ENCODE results near the gene SEPTIN11.
"Not testable (repeated sequence)": the region's sequence is repeated elsewhere in the genome, so short reads cannot be mapped to it uniquely, and the experiment has no call there.

Gene SEPTIN11

DNA sequence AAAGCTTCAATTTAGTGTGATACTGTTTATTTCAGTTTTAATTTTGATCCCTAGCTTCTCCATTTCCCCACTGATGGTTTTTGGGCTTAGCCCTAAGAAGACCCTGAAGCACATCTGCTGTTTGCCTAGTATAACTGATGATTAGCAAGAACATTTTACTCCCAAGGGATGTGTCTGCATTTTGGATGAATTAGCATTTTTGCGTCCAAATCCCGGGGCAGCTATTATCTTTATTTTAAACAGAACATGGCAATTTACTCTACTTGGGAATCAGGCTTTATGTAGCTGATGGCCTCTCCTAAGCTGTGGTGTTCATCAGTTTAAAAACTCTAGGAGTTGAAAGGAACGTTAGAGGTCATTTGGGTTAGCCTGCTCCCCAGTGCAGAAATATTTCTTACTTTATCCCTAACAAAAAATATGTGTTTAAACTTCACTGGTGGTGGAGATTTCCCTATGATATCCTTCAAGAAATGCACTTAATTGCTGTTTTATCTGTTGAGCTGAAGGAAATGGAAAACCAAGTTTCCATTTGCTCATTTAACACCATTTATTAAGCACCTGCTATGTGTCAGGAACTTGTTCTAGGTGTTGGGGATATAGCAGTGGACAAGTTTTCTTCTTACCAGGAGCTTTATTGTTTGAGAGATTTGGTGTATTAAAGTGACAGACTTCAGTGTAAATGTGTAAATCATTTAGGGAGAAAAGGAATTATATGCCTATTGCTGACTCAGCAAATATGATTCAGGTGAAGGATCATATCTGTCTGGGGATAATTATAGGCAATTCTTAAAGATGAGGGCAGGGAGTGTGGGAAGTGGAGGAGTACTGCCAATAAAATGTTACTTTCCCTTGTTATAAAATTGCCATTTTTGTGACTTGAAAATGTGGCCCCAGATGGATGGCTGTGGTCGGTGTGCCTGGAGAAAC, 3.4 kb downstream of the SEPTIN11 start:
- DNase-seq, result no peak

DNA sequence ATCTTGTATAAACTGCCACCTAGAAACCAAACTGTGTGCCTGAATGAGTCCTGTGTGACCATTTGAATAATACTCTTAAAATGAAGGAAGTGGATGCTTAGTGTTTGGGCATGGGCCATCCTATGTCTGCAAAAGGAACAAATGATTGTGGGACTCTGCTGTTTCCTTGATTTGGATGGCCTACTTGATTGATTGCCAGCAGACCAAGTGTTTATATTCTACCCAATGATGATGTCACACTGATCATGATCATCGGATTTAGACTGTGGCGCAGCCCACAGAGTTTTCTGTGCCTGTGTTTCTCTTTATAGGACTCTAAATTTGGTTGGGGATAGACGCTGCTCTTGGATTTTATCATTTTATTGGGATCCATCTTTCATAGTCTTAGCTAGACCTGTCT, 4.4 kb downstream of the SEPTIN11 start:
- DNase-seq, result no peak

DNA sequence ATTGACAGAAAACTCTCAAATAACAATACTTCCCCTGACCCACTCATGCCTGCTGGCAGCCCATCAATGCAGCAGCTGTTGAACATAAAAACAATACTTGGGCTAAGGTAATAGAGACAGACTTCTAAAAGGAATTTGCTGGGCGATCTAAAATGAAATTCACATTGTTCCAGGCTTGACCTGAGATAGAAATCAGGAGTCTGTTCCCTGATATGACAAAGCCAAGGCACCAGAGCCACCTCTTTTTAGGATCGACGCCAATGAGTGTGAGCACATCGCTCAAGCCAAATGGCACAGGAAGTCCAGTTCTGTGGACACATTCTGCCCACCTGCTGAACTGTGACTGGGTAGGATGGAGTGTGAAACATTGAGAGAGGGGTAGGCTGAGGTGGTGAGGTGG, 4.9 kb downstream of the SEPTIN11 start:
- DNase-seq, result no peak

DNA sequence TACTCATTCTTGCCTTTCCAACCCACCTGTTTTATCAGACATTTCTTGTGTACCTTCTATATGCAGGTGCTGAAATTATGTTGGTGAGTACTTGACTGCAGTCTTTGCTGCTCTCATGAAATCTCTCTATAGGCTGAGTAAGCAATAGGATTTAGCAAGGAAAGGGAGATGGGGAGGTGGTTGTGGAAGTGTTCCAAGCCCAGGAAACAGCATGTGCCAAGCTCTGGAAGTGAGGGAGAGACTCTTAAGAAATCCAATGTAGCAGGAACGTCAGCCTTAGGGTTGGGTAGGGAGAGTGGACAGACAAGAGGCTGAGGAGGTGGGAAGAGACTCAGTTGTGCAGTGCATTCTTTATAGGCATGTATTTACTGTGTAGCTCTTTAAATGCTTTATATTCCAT, 5.6 kb downstream of the SEPTIN11 start:
- DNase-seq, result no peak

DNA sequence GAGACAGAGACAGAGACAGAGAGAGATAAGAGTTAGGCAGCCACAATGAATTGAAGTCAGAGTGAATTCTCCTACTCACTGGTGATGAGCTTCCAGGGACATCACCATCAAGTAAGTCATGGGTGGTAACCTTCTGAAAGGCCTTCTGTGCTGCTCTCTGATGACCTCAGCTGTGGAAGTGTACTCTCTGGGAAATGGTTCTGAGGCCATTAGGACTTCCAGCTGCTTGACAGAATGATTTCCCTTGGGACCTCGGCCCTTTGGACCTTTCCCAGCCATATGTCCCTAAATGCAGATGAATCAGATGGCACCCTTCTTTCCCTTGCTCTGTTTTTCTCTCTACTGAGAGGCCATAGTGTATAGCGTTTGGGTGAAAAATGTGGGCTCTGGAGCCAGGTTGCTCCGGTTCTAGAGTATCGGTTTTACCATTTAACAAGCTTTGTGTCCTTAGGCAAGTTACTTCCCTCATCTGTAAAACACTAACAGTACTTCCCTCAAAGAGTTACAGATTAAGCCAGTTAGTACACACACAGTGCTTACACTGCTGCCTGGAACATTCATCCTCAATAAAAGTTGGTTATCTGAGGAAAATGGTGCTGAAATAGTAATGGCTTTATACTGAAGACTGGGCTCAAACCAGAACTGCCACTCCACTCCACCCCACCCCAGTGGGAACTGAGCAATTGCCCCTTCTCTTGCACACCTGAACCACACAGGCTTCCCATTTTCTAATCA, 7.6 kb downstream of the SEPTIN11 start:
- DNase-seq, result no peak

DNA sequence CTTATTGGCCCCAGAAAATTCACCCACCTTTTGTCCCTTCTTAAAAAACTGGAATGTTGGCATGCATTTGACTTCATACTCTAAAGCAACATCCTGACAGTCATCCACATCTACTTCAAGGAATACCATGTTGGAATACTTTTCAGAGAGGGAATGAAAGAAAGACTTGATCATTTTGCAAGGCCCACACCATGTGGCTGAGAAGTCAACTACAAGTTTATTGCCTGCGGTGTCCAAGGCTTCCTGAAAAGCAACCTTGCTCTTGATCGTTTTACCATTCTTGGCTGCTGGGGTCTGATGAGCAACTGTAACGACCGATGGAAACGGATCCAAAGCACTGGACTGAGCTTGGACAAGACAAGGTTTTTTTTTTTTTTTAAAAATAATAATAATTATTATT, 9.3 kb downstream of the SEPTIN11 start:
- DNase-seq, result no peak

DNA sequence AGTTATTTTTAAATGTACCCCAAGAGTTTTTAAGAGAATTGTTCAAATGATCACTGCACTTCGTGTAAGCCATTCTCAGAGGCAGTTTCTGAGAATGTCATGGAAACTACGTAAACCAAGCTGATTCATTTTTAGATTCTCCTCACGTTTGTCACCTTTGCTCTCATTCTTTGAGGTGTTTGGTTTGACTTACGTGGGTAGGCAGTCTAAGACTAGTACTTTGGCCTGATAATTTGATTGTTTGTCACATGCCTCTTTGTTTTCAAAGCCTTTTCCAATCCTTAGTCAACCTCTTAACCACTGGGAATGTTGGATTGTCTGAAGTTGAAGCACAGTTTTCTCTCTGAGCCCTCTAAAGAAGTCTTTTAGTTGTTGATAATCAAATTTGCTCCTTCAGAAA, 10.5 kb downstream of the SEPTIN11 start:
- no peak for DNase-seq

DNA sequence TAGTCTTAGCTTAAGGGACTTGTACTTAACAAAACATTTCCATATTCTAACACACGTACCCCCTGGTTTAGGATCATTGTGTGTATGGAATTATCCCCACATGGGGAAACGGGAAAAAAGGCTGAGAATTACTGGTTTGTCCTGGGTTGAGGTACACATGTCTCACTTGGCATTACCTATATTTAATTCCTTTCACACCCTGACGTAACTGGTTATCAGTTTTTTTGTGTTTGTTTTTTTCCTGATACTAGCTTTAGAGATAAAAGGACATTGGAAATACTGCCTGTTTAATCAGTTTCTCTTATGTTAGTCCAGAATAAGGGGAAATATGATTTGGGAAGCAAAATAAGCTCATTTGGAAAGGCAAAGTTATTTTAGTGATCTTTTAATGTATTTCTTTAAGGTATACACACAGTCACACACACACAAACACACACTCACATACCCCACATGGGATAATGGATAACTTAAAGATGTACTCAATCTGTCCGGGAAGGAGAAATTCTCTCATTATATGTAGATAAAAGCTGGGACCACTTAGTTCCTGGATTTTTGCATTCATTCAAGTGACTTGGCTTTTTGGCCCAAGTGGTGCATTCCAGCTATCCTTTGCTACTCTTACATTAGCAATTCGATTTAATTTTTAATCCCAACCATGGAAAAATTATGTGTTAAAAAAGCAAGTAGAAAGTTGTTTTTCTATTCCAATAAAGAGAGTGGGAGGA, 13.0 kb downstream of the SEPTIN11 start:
- no peak for DNase-seq

DNA sequence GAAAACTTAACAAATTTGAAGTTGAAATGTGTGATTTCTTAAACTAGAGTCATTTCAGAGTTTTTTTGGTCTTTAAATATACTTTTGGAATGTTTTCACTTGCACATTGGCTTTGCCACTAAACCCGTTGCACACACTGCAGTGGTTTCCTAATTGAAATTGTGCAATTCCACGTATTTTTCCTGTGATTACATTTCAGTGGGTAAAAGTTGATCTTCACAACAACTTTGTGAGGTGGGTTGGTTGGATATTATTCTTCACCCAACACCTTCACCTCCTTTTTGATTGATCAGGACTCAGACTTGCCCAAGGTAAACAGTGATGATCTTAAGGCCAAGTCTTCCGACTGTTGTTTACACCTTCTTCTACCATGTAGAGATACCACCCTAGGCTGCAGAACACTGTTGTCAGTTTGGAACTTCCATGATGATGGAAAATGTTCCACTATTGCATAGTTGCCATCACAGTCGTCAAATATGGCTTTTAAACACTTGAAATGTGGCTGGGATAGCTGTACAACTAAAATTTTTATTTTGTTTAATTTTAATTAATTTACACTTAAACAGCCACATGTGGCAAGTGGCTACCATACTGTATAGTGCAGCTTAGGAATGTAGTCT, 13.7 kb downstream of the SEPTIN11 start:
- no peak for DNase-seq

DNA sequence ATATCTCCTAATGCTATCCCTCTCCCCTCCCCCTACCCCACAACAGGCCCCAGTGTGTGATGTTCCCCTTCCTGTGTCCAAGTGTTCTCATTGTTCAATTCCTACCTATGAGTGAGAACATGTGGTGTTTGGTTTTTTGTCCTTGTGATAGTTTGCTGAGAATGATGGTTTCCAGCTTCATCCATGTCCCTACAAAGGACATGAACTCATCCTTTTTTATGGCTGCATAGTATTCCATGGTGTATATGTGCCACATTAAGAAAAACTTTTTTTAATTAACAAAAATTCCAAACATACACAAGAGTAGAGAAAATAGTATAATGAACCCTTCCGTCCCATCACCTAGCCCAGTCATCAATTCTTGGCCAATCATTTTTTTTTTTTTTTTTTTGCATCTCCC, 14.4 kb downstream of the SEPTIN11 start:
- not testable (repeated sequence) for DNase-seq

DNA sequence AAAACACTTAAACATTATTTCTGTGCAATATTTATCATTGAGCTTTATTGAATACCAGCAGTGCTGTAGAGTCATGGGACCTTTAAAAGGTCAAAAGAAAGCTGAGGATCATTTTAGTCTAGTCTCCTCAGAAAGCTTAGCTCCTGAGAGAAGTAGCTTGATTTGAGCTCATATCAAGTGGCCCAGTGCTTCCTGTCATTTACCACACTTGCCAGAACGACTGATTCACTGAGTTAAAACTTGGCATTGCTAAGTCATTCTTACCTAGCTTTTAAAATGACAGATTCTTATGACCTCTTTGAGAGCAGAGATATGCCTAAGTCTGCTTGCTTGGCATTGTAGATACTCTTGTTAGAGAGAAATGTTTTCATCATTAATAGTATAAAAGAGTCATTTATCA, 15.2 kb downstream of the SEPTIN11 start:
- DNase-seq, result no peak

DNA sequence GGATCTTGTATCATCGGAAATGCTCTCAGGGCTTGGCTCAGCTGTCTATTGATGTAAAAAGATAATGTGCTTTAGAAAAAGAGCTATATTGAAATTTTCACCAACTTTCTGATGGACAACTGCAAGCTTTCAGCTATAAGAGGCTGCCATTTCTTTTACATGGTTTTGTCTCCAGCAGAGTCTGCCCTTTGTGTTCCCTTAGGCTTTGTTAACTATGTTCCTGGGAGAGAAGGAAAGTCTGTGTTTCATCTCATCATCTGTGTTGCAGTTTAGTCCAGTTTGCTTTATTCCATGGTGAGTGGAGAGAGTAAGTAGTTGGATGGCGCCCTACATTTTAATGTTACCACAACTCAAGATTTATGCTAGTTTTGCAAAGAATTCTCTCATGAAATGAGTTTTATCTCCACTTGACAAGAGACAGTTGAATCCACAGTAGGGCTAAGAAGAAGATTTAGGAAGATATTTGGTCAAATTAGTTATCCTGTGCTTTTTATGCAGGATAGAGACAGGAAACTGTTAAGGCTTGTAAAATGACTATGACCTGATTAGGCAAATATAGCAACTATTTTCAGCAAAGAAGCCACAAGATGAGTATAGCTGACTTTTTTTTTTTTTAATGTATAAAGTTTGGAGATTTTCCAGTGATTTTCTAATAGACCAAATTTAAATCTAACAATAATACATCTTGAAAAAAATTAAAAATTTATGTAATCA, 16.5 kb downstream of the SEPTIN11 start:
- no peak for DNase-seq

DNA sequence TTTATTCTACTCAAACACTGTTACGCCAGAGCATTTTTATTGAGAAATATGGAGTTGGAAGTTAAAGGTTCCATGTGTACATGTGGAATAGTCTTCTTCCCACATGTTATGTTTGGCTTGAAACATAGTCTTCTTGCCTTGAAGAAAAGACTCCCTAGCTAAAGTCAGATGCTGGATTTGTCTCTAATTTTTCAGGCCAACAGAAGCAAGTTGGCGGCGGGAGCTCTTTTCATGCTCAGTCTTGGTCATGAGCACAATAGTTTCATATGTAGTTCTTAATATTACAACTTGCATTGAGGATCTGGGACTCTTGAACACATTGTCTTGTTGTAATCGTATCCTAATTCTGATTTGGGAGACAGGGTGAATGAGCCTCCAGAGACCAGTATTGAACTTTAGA, 19.4 kb downstream of the SEPTIN11 start:
- no peak for DNase-seq

DNA sequence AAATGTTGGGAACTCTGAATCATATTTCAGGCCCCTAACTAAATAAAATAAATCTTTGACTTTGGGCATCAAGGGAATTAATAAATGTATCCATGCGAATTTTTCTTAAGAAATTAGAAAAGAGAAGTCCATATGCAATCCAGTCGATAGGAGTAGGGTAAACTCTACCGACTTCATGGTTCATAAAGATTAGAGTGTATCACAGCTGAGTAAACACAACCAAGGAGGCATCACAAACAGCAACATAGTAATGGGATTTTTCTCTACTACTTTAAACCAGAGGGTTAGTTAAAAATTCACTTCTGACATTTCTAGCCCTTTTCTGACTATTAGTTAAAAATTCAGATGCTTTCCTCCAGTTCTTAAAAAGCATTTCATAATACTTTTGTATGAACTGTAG, 19.9 kb downstream of the SEPTIN11 start:
- no peak for DNase-seq

DNA sequence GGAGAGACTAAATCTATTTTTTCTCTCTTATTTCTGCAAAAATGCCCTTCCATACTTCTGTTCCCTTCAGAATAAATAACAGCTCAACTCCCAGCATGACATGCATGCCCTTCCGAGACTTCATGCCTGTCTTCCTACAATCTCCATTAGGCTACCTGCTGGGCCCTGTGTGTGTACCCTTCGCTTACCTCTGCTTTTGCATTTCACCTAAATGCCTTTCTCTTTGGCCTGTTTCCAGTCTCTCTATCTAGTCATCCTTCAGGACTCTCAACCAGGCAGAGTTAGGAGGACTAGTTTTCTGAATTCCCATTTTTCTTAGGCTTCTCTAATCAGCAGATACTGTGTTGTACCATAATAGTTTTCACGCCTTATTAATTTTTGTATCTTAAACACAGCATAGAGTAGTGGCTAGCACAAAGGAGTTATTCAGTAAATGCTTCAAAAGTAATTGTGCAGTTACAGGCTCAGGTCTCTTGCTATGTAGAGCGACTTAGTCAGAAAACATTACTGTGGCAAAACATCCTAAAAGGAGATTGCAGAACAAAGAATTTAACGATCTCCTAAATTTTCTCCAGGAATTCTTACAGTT, 20.5 kb downstream of the SEPTIN11 start:
- no peak for DNase-seq

DNA sequence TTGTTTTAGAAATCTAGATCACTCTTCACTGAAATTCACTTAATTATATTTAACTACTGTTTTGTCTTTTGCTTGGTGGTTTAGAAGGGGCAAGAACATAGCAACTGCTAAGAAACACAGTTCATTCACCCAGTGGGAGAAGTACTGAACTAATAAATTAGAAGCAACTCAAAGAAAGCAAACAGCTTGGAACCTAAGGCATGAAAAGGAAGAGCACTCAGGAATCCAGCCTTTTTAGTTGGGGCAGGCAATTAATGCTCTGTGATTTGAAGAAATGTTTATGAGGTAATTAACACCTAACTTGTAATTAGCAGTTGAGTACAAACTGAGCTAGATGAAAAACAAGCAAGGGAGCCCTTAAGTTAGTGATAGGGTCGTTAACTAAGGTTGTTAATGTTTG, 22.8 kb downstream of the SEPTIN11 start:
- DNase-seq, result no peak

DNA sequence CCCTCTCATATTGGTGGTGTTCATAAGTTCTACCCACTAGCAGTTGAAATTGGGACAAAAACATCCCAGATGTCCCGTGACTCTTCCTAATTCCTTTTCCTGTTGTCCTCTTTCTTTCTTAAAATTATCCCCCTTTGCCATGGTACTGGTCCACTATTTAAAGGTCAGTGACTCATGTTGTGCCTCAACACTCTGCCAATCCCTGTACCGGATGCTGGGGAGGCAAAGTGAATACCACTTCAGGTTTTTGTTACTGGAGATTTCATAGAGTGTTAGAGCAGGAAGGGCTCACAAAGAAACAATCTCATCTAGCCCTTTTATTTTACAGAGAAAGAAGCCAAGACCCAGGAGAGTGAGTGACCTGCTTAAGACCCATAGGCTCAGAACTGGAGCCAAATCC, 24.6 kb downstream of the SEPTIN11 start:
- no peak for DNase-seq

DNA sequence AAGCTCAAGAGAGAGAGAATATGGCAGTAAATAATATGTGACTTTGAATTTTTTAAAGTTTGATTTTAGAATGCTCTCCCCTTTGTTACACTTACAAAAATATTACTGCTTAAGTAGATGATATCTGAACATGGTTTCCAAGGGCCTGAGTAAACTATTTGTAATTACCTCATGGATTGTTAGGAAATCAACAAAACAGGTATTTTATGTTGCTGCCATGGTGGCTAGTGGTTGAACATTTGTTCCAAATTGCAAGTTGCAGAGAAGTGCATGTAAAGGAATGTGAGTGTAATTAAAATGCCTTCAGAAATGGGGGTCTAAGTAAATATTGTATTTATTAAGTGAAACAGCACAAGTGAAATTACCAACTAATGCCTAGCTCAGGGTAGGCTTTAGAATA, 27.6 kb downstream of the SEPTIN11 start:
- no peak for DNase-seq

DNA sequence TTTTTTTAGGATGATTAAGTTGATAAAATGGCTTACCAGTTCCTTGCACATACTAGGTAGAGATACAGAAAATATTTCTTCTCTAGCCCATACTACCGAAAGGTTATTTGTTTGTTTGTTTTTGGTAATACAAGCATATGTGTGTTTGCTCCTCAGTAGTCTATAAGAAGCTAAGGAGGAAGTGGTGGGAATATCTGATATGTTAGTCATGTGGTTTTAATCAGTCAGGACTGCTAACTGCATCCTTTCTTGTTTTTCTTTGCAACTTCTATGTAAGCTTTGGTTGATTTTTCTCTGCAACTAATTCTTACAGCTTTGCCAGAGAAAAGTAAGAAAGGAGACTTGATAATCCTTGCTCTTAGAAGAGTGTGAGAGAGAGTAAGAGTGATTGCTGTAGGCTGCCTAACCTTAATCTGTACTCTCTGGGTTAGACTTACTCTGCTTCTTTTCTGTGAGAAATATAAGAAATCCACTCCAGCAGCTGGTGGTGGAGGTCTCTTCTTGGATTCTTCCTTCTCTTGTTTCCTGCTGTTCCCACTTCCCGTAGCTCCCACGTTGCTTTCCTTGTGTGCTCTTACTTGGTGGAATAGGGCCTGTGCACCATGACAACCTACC, 28.3 kb downstream of the SEPTIN11 start:
- peak; percentile 17 for DNase-seq

DNA sequence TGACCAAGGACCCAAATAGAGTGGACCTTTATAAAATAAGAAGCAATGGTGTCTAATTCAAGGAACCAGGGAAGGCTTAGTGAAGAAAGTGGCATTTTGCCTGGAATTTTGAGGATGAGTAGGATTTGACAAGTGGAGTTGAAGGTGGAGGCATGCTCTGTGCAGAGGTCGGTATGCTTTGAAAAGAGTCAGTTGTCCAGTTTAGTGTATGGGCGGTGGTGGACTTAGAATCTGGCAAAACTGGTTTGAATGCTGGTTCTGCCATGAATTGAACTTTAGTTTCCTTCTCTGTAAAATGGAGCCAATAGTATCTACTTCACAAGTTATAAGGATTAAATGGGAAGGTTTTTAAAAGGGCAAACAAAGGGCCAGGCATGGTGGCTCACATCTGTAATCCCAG, 29.7 kb downstream of the SEPTIN11 start:
- DNase-seq, result no peak

DNA sequence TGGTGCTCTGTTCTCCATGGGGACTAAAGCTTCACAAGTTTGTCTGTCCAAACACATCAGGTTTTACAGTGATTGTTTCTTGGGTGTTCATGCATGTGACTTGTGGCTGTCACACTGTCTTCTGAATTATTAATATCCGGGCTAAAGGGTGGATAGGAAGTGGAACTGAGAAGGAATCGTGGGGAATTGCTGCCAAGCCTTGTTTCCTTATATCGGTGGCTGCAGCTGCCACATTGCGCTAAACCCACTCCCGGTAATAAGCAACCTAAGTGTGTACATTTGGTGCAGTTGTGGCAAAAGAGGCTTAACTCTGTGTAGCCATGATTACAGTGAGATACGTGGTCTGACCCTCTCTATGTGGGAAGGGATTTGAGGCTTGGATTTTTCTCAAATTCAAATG, 30.7 kb downstream of the SEPTIN11 start:
- DNase-seq, result no peak

DNA sequence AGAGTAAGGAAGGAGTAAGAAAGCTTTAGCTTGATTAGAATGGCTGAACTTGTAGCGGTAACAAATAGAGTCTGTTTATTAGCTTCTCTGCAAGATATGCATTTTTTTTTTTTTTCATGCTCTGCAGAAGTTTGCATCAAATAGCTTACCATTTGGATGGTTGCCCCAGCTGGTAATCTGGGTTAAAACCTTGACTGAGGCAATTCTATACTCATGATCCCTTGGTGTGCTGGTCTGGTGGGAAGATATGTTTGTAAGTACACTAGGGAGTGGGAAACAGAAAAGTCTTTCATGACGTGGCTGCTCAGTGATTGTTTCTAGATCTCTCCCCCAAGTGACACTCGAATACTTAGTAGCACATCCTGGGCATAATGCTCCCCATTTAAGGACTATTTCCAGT, 32.1 kb downstream of the SEPTIN11 start:
- no peak for DNase-seq

All from amniotic stem cell (primary cell).